ENCODE data around the gene FAM50A. TPM values are rescaled to one million over a fixed set of nuclear protein-coding genes. Genes with fewer than 3 reads are reported as not detected.

FAM50A gene
- total and polyA plus RNA-seq, 11 donors: 27.7 to 119 (median 43.1) TPM

GRCh38 chrX:154485150-154486051, 41.5 kb downstream of the FAM50A start:
- H3K4me1 ChIP-seq: peaks cover 0 to 39% (median 17%) of the 10 kb centered on the region in 12 donors
- peak overlapping the region; percentile 50 to 92 (median 68) for H3K4me3 ChIP-seq
- WGBS, 4 donors: 30 to 78% (median 54%) methylated on average over 15 to 35 of the region's 35 CpGs
- ATAC-seq (no peak), DNase-seq (peak in 1 of 5 donors; percentile 62)
- H3K27me3 ChIP-seq: no peaks in the 10 kb centered on the region
- intact Hi-C loops (cut with DNase I): no loop called here
- H3K9me3 ChIP-seq: no peaks in the 10 kb centered on the region
- peaks cover 0 to 9% (median 6%) of the 10 kb centered on the region in 9 donors for H3K36me3 ChIP-seq
- H3K27ac ChIP-seq: peak overlapping the region in 11 of 12 donors; percentile 80 to 96 (median 92)
- TF ChIP-seq POLR2A (IDR thresholded peaks at IDR 0.05): no peak
- TF ChIP-seq, protein P1, sequence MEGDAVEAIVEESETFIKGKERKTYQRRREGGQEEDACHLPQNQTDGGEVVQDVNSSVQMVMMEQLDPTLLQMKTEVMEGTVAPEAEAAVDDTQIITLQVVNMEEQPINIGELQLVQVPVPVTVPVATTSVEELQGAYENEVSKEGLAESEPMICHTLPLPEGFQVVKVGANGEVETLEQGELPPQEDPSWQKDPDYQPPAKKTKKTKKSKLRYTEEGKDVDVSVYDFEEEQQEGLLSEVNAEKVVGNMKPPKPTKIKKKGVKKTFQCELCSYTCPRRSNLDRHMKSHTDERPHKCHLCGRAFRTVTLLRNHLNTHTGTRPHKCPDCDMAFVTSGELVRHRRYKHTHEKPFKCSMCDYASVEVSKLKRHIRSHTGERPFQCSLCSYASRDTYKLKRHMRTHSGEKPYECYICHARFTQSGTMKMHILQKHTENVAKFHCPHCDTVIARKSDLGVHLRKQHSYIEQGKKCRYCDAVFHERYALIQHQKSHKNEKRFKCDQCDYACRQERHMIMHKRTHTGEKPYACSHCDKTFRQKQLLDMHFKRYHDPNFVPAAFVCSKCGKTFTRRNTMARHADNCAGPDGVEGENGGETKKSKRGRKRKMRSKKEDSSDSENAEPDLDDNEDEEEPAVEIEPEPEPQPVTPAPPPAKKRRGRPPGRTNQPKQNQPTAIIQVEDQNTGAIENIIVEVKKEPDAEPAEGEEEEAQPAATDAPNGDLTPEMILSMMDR (IDR thresholded peaks at IDR 0.05): no peak

DNA sequence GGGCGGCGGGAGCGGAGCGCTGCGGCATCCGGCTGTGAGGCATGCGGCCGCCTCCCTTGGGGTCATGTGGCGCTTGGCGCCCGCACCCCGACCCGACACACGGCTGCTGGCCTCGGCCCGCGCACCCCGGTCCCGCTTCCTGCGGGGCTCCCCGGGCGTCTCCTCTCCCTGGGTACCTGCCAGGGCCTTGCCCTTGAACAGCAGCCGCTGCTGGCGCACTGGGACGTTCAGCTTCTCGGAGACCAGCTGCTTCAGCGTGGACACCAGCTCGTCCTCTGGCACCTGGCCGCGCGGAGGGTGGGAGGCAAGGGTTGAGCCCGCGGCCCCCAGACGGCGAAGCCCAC, 42.1 kb downstream of the FAM50A start:
- Histone ChIP-seq H3K36me3 (peaks cover 0 to 9% (median 6%) of the 10 kb centered on the region in 9 donors), H3K27ac (peak overlapping the region; percentile 78 to 96 (median 92)), H3K4me3 (peak overlapping the region; percentile 50 to 92 (median 68)), H3K4me1 (peaks cover 0 to 39% (median 17%) of the 10 kb centered on the region in 12 donors), H3K9me3 (no peaks in the 10 kb centered on the region), H3K27me3 (no peaks in the 10 kb centered on the region)
- intact Hi-C loops (cut with DNase I): no loop called here
- TF ChIP-seq, protein P1 (IDR thresholded peaks at IDR 0.05): no peak
- no peak for ATAC-seq
- DNase-seq: peak in 4 of 5 donors; percentile 27 to 73 (median 46)
- 1 to 80% (median 1%) methylated on average over 9 to 35 of the region's 35 CpGs; no CpG with 5 or more reads in 1 of the 4 donors for WGBS, 4 donors

GRCh38 chrX:154486396-154487207, 42.7 kb downstream of the FAM50A start, which contains the start of gene UBL4A:
TSS of gene UBL4A (minus strand) at chrX:154486615. CDS start at chrX:154486584, 31 bp downstream.
- no peak for TF ChIP-seq POLR2A (IDR thresholded peaks at IDR 0.05)
- TF ChIP-seq, protein P1 (IDR thresholded peaks at IDR 0.05): no peak
- 1 to 47% (median 21%) methylated on average over 3 to 90 of the region's 95 CpGs for WGBS, 4 donors
- peaks cover 0 to 9% (median 6%) of the 10 kb centered on the region in 9 donors for H3K36me3 ChIP-seq
- H3K9me3 ChIP-seq: no peaks in the 10 kb centered on the region
- intact Hi-C loops (cut with DNase I): no loop called here
- peaks cover 0 to 39% (median 17%) of the 10 kb centered on the region in 12 donors for H3K4me1 ChIP-seq
- no peaks in the 10 kb centered on the region for H3K27me3 ChIP-seq
- H3K27ac ChIP-seq: peak within 1 kb of the TSS; percentile 78 to 96 (median 92)
- ATAC-seq (peak in 3 of 4 donors; percentile 40 to 49 (median 41)), DNase-seq (peak; percentile 62 to 80 (median 72))
- H3K4me3 ChIP-seq: peak within 1 kb of the TSS; percentile 50 to 92 (median 68)

Data from heart left ventricle (tissue), 16 donors.